Activated naive CD4-positive, alpha-beta T cell (primary cell): Measurements from ENCODE around the gene ARG1.

ENCODE experiments used
- DNase-seq, 4 experiments: peaks; one replicate each; lab custom pipeline; 2025; lab: John Stamatoyannopoulos, UW

ARG1 gene

DNA sequence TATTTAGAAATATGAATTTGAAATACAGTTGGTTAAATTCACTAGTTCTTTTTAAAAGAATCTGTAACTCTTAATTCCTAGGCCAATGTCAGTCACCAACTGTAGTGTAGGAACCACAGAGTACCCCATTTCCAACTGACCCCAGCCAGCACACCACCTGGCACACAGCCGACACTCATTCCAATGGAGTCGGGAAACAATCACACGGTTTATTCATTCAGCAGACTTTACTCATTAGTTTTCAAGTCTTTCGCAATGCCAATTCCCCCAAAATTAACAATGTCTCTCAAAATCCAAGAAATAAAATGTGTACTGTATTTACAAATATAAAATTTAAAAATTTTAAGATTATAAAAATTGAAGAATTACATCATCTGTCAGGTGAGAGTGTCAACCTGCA lies 13.5 kb downstream of the ARG1 start:
- no peak for DNase-seq

GRCh38 chr6:131587909-131588308 lies 14.9 kb downstream of the ARG1 start:
- no peak for DNase-seq

DNA sequence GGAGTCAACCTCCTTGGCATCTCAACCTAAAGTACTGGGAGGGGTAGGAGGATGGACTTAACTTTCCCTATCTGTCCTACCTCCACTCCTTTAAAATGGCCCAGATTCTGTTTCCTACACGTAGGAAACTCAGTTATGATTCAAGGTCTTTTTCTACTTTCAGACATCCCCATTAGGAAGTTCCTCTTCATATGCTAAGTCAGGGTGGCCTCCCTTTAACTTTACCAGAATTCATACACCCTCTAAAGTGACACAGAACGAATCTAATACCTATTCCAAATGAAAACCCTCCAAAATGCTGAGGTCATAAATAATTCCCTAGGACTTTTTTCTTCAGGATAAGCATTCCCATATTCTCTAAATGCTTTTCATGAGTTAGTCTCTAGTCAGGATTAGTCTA lies 15.6 kb downstream of the ARG1 start:
- DNase-seq: no peak

DNA sequence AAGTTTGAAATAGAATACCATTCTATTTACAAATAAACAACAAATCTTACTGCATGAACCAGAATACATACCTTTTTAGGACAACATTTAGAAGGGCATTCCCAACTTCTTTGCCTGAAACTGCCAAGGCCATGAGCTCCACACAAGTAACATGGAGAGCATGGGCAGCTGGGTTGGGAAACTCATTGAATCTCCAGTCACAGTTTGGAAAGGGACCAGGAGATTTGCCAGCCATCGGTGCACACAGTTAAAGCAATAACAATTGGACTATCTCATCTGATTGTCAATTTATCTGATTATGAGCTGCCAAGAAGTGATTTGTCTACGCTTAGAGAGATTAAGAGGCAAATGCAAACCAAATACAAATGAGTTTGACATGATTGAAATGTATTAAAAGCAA lies 19.9 kb downstream of the ARG1 start:
- DNase-seq: no peak

GRCh38 chr6:131594074-131594473 lies 21.0 kb downstream of the ARG1 start:
- DNase-seq: no peak

DNA sequence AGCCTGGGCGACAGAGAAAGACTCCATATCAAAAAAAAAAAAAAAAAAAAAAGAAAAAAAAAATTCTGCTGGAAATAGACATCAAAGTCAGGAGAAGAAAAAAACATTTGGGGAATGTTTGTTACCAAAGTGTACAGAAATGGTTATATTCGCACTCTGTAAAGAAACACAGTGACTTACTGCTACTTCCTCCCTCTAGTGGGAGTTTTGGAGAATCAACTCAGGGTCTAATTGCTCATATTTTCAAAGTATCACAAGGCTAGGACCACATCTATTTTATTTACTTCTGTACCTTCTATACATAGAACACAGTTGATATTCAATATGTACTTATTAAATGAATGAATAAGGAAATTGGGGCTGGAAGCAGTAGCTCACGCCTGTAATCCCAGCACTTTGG lies 24.4 kb downstream of the ARG1 start:
- DNase-seq: no peak

DNA sequence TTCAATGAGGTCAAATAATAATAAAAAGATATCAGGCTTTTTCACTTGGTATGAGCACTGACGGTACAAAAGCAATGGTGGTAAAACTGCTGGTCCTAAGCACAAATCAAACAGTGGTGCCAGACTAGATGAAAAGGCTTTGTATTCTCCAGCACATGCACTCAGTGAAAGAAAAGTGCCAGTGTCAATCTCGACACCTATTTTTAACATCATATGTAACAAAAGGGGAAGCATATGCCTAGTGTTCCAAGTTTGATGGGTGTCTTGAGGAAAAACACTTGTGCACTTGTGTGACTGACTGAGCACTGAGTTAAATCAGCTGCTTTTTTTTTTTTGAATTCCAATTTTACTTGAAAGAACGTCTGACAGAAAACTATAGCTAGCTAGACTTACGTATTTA lies 27.7 kb downstream of the ARG1 start:
- no peak for DNase-seq

- no peak for DNase-seq
Measured at GRCh38 chr6:131602781-131603312, 29.8 kb downstream of the ARG1 start.

DNA sequence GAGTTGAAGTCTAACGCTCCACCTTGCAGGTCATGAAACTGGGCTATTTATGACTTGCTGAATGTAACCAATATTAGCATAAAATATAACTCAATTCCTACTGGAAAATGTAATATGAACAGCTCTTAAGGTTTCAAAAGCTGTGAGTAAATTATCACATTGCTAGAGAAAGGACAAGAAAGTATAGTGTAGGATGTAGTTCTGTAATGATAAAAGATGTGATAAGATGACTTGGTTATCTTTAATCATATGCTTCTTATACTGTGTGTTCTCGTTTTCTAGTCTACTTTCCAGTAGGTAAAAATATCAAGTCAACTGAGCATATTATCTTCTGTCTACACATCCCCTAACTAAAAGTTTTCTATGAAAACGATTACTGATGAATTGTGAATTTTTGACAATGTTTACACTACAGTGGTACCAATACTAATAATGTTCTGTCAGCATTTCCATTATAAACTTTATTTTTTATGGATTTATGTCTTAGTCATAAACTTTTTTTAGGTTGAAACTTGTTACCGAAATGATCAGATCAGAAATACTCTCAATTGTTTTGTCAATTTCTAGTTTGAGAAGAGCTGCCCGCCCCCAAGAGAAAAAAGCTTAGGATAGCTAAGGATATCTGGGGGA lies 40.4 kb downstream of the ARG1 start:
- no peak for DNase-seq

DNA sequence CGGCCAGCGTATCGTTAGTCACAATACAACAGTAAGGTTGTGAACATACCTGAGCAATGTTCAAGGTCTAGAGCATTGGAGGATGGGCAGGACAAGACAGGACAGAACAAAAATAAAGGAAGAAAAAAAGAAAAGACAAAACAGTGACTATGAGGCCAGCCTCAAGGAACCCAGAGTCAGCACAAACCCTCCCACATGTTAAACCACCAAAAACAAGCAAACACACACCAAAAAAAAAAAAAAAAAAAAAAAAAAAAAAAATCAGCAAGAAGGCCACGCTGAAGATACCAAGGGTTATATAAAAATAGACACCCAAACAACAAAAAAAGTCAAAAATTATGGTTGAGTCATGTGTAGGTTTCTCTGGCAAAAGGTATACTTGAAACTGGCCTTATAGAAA lies 42.2 kb downstream of the ARG1 start:
- DNase-seq: no peak

DNA sequence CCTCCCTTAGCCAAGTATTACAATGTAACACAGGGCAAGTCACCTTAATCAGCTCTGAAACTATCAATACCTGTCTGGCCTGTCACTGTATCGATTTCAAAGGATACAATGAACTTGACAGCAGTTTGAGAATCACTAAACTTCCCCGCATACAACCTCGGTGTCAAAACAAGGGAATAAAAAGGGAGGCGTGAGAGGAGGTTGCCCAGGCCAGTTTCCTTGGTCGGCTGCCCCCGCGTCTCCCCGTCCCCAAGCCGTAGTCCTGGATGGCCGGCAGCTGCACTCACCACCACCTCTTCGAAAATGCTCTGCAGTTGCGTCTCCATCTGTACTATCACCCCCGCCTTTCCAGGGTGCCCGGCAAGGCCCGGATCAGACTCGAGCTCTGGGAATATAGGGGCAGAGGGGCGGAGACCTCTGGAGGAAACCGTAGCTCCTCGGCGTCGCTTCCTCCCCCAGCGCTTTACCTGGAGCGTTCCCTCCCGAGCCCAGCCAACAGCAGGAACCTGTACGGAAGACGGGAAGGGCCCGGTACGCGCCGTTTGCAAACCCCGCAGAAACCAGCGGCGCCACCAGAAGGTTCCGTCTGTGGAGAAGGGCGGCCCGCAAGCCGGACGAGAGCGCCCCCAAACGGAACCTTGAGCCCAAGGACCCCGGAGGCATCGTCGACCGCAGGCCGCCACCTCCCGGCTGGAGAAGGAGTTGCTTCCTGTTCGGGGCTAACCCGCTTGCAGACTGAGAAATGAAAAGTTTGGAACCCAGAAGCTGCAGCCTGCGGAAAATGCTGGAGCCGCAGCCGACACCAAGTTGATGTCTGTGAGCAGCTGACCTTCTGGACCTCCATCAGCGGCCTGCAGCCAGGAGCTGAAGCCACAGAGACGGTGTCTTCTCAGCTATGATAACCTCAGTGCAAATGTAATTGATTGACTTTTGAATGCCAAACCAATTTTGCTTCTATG lies 55.0 kb downstream of the ARG1 start, which contains the start of gene MED23:
TSS of gene MED23 (minus strand) at position 519 of the 959 bp plus-strand sequence. CDS start at position 326, 193 bp downstream.
- peak; percentile 95 to 97 (median 96) for DNase-seq

GRCh38 chr6:131628726-131629125 lies 55.7 kb downstream of the ARG1 start:
- DNase-seq: no peak

- DNase-seq: no peak
Measured at GRCh38 chr6:131629651-131630050, 56.6 kb downstream of the ARG1 start.

DNA sequence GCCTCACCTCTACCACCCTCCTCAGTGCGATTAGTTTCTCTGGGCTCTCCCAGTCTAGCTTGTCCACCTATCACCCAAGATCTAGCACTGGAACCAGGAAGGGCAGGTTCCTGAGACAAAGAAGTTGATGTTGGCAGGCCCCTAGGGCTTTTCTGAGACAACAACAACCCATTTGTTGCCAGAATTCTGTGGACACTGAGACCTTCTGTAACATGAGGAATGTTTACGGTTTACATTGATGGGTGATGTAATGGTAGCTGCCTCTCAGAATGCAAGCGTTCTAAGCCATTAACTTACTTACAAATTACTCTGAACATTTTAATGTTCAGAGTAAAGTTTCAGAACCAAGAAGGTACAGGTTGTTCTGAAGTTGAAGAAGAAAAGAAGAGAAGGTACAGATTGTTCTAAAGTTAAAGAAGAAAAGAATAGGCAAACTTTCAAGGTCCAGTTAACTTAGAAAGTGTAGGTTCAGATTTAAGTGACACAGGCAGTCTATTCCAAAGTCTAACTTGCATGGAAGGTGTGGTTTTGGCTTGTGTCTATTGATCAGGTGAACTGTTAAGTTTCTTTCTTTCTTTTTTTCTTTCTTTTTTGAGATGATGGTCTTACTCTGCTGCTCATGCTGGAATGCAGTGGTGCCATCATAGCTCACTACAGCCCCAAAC lies 58.7 kb downstream of the ARG1 start:
- no peak for DNase-seq
